HepG2 (cell line): ENCODE results near the gene RIMBP2.

Experiments
- CTCF ChIP-seq: sonication (generic); formaldehyde crosslinking; IDR thresholded peaks from 2 replicates; pipeline ENCODE4 v1.5.0; 2020; ENCODE audit warnings: mild to moderate bottlenecking, missing genetic modification reagents, moderate library complexity
- NFIC ChIP-seq: IDR thresholded peaks from 2 replicates; pipeline ENCODE4 v1.6.1; 2012; ENCODE audit warnings: mild to moderate bottlenecking, low read length, inconsistent platforms
- POLR2A ChIP-seq, 2 experiments: IDR thresholded peaks; 2 replicates each; pipeline ENCODE4 v1.6.1; 2011; ENCODE audit warnings: low read depth in 2 of 2, low read length in 2 of 2, mild to moderate bottlenecking in 1 of 2, moderate library complexity in 1 of 2; ENCODE audit not compliant: insufficient read depth in 1 of 2
- POLR2AphosphoS5 ChIP-seq: IDR thresholded peaks from 2 replicates; pipeline ENCODE4 v1.6.1; 2012; ENCODE audit warnings: low read depth, low read length
- REST ChIP-seq, 2 experiments: IDR thresholded peaks; 2 replicates each; pipeline ENCODE4 v1.6.1; 2011 to 2012; ENCODE audit warnings: low read length in 2 of 2, borderline replicate concordance in 1 of 2, low read depth in 1 of 2, mild to moderate bottlenecking in 1 of 2, moderate library complexity in 1 of 2
- RFX5 ChIP-seq: IDR thresholded peaks from 2 replicates; pipeline ENCODE4 v1.6.1; 2011; ENCODE audit warnings: low read depth, low read length, improper control_type of control experiment
- SKI ChIP-seq: fragments of 450-650 bp; IDR thresholded peaks from one replicate; pipeline ENCODE4 v1.6.1; 2018; ENCODE audit warnings: mild to moderate bottlenecking; ENCODE audit not compliant: partially characterized antibody
- TBP ChIP-seq: sonication (generic); formaldehyde crosslinking; IDR thresholded peaks from 2 replicates; pipeline ENCODE4 v1.5.0; 2020; ENCODE audit warnings: missing genetic modification reagents
- USF2 ChIP-seq, 2 experiments: sonication (generic) in 1 of 2; formaldehyde crosslinking in 1 of 2; IDR thresholded peaks; 2 replicates each; pipeline versions ENCODE4 v1.5.1 to v1.6.1; 2011 to 2020; ENCODE audit warnings: borderline replicate concordance in 1 of 2, low read depth in 1 of 2, low read length in 1 of 2, mild to moderate bottlenecking in 1 of 2, missing genetic modification reagents in 1 of 2, moderate library complexity in 1 of 2
- ZBTB10 ChIP-seq: sonication (generic); formaldehyde crosslinking; IDR thresholded peaks from 2 replicates; pipeline ENCODE4 v1.4.0; 2020; ENCODE audit warnings: missing genetic modification reagents, borderline replicate concordance
- ZNF232 ChIP-seq: sonication (generic); formaldehyde crosslinking; IDR thresholded peaks from 2 replicates; pipeline ENCODE4 v1.4.0; 2020; ENCODE audit warnings: missing genetic modification reagents, borderline replicate concordance
- ZNF546 ChIP-seq: sonication (generic); formaldehyde crosslinking; conservative IDR thresholded peaks from 2 replicates; pipeline ENCODE4 v1.8.1; 2023; ENCODE audit warnings: mild to moderate bottlenecking, missing genetic modification reagents
- ZNF580 ChIP-seq: IDR thresholded peaks from 2 replicates; pipeline ENCODE4 v1.6.1; 2016; ENCODE audit warnings: low read depth, borderline replicate concordance
- TF ChIP-seq, protein P1 (sequence below): conservative IDR thresholded peaks from 2 replicates; pipeline ENCODE4 v1.6.1; 2018; ENCODE audit warnings: missing genetic modification reagents

GRCh38 chr12:130559806-130560205 is 156.3 kb downstream of the RIMBP2 start:
- TF ChIP-seq, protein P1, sequence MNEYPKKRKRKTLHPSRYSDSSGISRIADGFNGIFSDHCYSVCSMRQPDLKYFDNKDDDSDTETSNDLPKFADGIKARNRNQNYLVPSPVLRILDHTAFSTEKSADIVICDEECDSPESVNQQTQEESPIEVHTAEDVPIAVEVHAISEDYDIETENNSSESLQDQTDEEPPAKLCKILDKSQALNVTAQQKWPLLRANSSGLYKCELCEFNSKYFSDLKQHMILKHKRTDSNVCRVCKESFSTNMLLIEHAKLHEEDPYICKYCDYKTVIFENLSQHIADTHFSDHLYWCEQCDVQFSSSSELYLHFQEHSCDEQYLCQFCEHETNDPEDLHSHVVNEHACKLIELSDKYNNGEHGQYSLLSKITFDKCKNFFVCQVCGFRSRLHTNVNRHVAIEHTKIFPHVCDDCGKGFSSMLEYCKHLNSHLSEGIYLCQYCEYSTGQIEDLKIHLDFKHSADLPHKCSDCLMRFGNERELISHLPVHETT (CRISPR knock-in tag) = no peak
- TF ChIP-seq ZNF232 (CRISPR knock-in tag) = no peak
- TF ChIP-seq POLR2AphosphoS5 = no peak
- TF ChIP-seq USF2 (IDR thresholded peaks at IDR 0.05; ENCODE audit: low read depth, low read length) = no peak
- TF ChIP-seq USF2 (CRISPR knock-in tag; IDR thresholded peaks at IDR 0.05; ENCODE audit: borderline replicate concordance) = no peak
- TF ChIP-seq RFX5 = no peak
- no peak for TF ChIP-seq ZNF546 (CRISPR knock-in tag)
- TF ChIP-seq TBP (CRISPR knock-in tag) = no peak
- TF ChIP-seq CTCF (CRISPR knock-in tag) = no peak
- no peak for TF ChIP-seq ZBTB10
- peak in 1 of 2 experiments; percentile 63; a peak in 1 of 4 replicates for TF ChIP-seq REST (IDR thresholded peaks at IDR 0.05; ENCODE audit: borderline replicate concordance in 1 of 2, low read depth in 1 of 2, low read length in 2 of 2)
- TF ChIP-seq POLR2A (IDR thresholded peaks at IDR 0.05; ENCODE audit: insufficient read depth in 1 of 2, low read depth in 2 of 2, low read length in 2 of 2) = no peak
- no peak for TF ChIP-seq NFIC
- TF ChIP-seq ZNF580 (CRISPR knock-in tag) = no peak
- TF ChIP-seq SKI = no peak
